GM18511 (cell line): ENCODE results near the gene GNLY.
"Not testable (repeated sequence)": the region's sequence is repeated elsewhere in the genome, so short reads cannot be mapped to it uniquely, and the experiment has no call there.

Source experiments
- ATAC-seq: cut with Tn5 transposase; IDR thresholded peaks from one replicate; pipeline ENCODE4 v1.9.1; 2021; ENCODE audit warnings: mild to moderate bottlenecking, moderate library complexity; ENCODE audit not compliant: unreplicated experiment

The GNLY gene

GRCh38 chr2:85663594-85664565 lies 30.3 kb upstream of the GNLY start:
- no peak for ATAC-seq

GRCh38 chr2:85665264-85665937 lies 28.8 kb upstream of the GNLY start:
- no peak for ATAC-seq

DNA sequence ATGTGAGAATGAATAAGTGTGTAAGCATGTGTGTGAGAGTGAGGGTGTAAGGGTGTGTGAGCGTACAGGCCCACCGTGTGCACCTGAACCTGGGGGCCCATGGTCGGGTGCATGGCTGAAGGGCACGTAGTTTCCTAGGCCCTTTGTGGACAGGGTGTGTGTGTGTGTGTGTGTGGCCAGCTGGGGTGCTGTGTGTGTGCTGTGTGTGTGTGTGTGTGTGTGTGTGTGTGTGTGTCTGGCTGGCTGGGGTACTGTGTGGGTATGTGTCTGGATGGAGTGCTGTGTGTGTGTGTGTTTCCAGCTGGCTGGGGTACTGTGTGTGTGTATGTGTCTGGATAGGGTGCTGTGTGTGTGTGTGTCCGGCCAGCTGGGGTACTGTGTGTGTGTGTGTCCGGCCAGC lies 28.1 kb upstream of the GNLY start:
- ATAC-seq = no peak

DNA sequence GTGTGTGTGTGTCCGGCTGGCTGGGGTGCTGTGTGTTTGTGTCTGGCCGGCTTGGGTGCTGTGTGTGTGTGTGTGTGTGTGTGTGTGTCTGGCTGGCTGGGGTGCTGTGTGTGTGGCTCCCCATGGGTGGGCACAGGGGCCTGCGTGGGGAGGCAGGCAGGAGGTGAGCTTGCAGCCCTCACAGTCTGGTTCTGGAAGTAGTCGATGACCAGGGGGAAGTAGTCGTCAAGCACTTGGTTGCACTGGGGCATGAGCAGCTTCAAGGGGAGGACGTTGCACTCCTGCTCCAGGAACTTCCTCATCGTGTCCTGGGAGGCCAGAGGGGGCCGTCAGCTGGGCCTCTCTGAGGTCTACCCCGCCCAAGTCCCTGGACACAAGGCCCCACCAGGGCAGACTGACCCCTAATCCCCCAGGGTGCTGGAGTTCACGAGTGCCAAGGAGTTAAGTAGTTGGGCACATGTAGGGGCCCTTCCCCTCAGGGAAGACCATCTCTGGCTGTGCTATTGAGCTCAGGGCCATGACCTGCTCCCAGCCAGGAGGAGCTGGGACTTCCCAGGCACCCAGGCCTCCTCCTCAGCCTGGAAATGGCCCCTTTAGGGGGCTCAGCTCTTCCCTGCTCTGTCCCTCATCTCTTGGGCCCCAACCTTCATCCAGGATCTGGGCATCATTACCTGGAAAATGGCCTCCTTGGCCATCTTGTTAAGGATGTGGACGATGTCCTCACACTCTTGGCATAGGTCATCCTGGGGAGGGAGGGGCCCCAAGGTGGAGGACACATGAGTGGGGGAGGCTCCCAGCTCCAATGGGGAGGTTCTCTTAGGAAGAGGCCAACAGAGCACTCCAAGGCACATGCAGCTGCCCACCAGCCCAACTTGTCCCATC lies 27.5 kb upstream of the GNLY start:
- ATAC-seq = no peak

DNA sequence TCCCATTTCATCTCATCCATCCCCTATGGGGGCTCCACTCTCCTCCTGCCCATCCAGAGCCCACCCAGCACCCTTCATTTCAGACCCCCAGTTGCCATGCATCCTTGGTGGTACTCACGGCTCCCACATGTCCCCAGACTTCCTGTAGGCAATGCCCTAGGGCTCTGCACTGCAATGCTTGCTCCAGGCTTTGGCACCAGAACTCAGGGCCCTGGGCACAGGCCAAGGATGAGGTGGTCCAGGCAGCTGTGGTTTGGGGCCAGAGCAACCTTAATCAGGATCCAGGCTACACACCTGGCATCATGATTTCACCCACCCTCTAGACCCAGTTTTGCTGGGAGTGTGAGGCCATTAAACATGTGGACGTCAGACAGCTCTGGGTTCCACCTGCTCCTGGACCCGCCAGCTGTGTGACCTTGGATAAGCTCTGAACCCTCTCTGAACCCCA lies 26.6 kb upstream of the GNLY start:
- ATAC-seq = no peak

- no peak for ATAC-seq
Observed at GRCh38 chr2:85668009-85668856, 25.9 kb upstream of the GNLY start, which contains the start of gene SFTPB. SFTPB (minus strand) TSS chr2:85668199; CDS start chr2:85668183, 16 bp downstream.

GRCh38 chr2:85668857-85669142 lies 25.4 kb upstream of the GNLY start:
- no peak for ATAC-seq

DNA sequence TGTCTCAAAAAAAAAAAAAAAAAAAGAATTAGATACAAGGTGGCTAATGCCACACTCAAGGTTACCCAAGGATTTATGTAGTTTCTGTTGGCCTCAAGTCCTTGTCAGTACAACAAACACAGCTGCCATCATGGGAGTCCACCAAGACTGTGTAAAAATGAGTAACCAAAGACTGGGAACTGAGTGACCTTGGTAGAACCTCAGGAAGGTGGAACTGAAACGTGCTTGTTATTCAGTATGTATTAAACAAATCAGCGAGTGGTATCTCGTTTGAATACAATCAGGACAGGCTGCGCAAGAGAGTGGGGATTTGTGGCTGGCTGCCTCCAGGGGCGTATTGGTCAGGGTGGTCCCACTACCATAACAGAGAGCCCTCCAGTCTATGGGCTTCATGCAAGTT lies 24.6 kb upstream of the GNLY start:
- peak; percentile 90 for ATAC-seq

DNA sequence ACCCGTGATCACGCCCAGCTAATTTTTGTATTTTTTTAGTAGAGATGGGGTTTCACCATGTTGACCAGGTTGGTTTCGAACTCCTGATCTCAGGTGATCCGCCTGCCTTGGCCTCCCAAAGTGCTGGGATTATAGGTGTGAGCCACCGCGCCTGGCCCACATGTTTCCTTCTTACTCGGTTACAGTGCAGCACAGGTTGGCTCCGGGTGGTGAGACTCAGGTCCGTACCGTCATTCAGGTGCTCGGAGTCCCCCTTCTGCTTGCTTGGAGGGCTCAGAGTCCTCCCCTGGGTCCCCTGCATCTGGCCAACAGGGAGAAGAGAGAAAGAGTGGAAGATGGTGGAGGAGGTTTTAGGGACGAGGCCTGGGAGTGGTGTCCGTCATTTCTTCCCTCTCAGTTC lies 23.7 kb upstream of the GNLY start:
- ATAC-seq = not testable (repeated sequence)

- no peak for ATAC-seq
Observed at GRCh38 chr2:85672456-85672855, 21.7 kb upstream of the GNLY start.

- no peak for ATAC-seq
Observed at GRCh38 chr2:85673716-85674375, 20.3 kb upstream of the GNLY start.

DNA sequence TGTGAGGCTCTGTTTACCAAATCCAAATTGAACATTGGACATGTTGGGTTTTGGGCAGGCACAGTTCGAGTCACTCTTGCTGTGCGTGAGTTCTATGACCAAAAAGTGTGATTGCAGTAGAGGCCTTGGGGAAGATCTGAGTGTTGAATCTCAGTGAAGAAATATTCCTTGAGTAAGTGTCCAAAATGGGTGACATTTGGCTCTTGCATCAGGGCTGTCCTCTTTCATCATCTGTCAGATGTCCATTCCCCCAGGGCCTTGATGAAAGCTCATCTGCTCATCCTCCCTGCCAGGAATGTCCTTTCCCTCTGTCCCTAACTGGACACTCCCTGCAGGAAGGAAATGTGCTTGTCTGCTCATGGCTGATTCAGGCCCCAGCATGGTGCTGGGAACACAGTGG lies 19.7 kb upstream of the GNLY start:
- no peak for ATAC-seq

DNA sequence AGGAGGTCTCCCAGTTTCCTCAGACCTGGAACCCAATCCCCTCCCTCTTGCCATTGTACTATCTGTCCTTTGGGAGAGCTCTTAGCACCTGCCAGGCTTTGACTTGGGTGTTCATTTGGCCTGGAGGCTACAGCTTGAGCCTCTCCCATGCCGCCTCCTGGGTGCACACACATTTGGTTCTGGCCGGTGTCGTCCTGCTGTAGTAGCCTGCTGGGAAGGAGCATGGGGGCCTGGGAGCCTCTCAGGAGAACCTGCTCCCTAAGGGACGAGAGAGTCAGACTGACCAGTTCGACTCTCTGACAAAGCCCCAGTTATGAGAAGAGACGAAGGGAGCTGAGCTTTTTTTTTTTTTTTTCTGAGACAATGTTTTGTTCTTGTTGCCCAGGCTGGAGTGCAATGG lies 18.7 kb upstream of the GNLY start:
- no peak for ATAC-seq

- no peak for ATAC-seq
Observed at GRCh38 chr2:85675866-85676548, 18.2 kb upstream of the GNLY start.

DNA sequence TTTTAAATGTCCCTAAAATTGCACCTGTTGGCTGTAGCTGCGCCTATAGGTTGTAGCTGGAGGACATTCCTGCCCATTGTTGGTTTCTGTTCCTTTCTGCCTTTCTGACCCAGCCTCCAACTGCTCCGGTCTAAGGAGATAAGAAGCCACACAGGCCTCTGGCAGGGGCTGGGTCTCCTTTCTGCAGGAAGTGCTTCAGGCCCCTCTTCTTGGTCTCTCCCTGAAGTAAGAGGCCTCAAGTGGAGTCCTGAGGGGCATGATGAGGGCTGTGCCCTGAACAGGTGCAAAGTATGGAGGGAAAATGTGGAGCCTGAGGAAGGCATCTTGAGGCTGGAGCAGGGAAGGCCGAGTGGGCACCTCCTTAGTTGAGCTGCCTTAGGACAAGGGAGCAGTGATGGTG lies 15.8 kb upstream of the GNLY start:
- no peak for ATAC-seq

DNA sequence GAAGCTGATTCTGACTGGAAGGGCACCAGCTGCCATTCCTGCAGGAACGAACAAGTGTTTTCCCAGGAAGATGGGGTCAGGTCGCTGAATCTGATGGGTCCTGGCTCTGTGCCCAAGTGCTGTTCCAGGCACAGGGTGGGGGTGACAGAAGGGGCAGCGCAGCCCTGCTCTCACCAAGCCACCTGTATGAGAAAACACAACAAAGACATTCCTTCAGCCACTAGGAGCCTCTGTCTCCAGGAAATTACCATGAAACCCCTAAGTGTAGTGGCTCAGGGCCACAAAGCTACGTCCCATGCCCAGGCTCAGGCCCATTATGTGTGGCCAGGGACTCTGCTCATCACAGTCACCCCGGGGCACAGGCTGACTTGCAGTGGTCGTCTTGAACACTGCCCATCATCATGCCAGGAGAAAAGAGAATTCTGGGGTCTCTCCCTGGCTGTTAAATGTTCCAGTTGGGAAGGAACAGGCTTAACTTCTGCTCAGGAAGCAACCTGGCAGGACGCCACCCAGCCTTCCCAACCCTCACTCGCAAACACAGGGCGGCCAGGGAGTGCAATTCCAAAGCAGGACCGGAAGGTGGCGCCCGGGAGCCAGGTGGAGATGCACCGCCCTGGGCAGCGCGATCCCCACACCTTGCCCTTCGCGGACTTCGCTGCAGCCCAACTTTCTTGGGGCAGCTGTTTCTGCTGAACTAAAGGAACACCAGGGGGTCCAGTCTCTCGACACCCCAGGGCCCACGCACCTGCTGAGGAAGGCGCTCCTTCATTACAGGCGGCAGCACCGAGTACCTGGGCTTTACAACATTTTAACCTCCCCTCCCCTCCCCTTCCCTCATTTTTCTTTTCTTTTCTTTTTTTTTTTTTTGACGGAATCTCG lies 15.1 kb upstream of the GNLY start:
- peak; percentile 74 for ATAC-seq

DNA sequence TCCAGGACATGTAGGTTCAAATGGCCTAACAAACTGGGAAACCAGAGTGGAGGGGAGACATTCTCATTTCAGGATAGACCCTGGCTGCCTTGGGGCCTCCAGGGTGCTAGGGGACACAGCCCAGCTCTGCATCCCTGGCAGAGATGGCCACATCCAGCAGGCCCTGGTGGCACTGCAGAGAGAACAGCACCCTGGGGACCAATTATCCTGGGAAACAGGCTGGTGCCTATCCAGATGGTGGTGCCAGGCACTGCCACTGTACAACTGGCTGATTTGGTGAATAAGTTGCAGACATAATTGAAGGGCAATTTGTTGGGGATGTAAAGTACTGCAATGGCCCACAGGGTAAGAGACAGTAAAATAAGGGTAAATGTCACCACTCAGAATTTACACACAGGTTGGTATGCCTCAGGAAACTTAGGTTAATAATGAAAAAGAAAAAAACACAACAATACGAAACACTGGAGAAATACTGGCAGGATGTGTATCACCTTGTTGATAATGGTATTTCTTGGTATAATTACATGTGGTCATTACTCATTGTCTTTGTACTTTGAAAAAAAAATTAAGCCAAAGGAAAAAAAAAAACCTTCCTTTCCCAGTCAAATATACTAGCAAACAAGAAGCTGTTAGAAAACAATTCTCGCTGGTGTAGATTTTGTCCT lies 13.3 kb upstream of the GNLY start:
- ATAC-seq = no peak

DNA sequence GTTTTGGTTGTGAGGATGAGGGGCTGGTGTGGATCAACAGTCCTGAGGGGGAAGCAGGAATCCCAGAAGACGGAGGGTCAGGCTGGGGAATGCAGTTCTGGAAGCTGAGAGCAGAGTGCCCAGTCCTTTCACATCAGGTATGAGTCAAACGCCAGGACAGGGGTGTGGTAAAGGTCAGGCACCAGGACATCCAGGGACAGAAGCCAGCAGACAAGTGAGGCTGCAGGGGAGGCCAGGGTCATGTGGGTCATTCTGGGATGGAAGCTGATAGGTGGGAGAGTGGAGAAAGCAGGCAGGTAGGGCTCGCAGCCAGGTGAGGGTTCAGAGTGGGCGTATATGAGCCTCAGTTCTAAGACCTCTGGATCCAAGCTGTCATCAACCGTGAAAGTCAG lies 12.8 kb upstream of the GNLY start:
- ATAC-seq = no peak
